ENCODE measurements around the gene ZNF543.

DNA sequence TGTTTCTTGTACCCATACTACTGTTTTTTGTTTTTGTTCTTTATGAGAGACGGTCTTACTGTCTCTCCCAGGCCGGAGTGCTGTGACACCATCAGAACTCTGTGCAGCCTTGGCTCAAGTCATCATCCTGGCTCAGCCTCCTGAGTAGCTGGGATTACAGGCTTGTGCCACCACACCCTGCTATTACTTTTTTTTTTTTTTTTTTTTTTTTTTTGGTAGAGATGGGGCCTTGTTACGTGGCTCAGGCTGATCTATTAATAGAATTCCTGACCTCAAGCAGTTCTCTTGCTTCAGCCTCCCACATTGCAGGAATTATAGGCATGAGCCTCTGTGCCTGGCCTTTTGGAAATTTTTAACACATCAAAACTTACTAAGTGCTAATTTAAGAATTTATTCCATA is 27.9 kb downstream of the ZNF543 start:
- TF ChIP-seq, protein P1, sequence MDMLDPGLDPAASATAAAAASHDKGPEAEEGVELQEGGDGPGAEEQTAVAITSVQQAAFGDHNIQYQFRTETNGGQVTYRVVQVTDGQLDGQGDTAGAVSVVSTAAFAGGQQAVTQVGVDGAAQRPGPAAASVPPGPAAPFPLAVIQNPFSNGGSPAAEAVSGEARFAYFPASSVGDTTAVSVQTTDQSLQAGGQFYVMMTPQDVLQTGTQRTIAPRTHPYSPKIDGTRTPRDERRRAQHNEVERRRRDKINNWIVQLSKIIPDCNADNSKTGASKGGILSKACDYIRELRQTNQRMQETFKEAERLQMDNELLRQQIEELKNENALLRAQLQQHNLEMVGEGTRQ (IDR thresholded peaks at IDR 0.05; ENCODE audit: borderline replicate concordance, low read depth, low read length) = no peak
- TF ChIP-seq, protein P2, sequence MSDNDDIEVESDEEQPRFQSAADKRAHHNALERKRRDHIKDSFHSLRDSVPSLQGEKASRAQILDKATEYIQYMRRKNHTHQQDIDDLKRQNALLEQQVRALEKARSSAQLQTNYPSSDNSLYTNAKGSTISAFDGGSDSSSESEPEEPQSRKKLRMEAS (IDR thresholded peaks at IDR 0.05; ENCODE audit: low read depth) = no peak
- TF ChIP-seq YY1 (IDR thresholded peaks at IDR 0.05; ENCODE audit: low read depth) = no peak
- no peak for TF ChIP-seq NFIC (IDR thresholded peaks at IDR 0.05; ENCODE audit: borderline replicate concordance)
- TF ChIP-seq, protein P3, sequence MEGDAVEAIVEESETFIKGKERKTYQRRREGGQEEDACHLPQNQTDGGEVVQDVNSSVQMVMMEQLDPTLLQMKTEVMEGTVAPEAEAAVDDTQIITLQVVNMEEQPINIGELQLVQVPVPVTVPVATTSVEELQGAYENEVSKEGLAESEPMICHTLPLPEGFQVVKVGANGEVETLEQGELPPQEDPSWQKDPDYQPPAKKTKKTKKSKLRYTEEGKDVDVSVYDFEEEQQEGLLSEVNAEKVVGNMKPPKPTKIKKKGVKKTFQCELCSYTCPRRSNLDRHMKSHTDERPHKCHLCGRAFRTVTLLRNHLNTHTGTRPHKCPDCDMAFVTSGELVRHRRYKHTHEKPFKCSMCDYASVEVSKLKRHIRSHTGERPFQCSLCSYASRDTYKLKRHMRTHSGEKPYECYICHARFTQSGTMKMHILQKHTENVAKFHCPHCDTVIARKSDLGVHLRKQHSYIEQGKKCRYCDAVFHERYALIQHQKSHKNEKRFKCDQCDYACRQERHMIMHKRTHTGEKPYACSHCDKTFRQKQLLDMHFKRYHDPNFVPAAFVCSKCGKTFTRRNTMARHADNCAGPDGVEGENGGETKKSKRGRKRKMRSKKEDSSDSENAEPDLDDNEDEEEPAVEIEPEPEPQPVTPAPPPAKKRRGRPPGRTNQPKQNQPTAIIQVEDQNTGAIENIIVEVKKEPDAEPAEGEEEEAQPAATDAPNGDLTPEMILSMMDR (IDR thresholded peaks at IDR 0.05) = no peak
- no peak for TF ChIP-seq RXRA (IDR thresholded peaks at IDR 0.05; ENCODE audit: borderline replicate concordance, low read depth)
- TF ChIP-seq EZH2phosphoT487 (IDR thresholded peaks at IDR 0.05; ENCODE audit: borderline replicate concordance, low read depth) = no peak
- TF ChIP-seq TAF1 (IDR thresholded peaks at IDR 0.05; ENCODE audit: borderline replicate concordance, low read depth, low read length) = no peak
- TF ChIP-seq RFX5 (IDR thresholded peaks at IDR 0.05; ENCODE audit: low read length) = no peak
- TF ChIP-seq CHD2 (IDR thresholded peaks at IDR 0.05; ENCODE audit: low read length, partially characterized antibody) = no peak

All from SK-N-SH (cell line).